GM18858 (cell line): Measurements from ENCODE around the gene PHLDB2.

ENCODE experiments used
- ATAC-seq: cut with Tn5 transposase; IDR thresholded peaks from one replicate; pipeline ENCODE4 v1.9.1; 2021; ENCODE audit not compliant: unreplicated experiment

Gene PHLDB2

GRCh38 chr3:111848778-111849177 is 10.3 kb upstream of the PHLDB2 start:
- ATAC-seq: no peak

GRCh38 chr3:111850537-111850936 is 8.5 kb upstream of the PHLDB2 start:
- no peak for ATAC-seq

- no peak for ATAC-seq
Observed at GRCh38 chr3:111851511-111851954, 7.5 kb upstream of the PHLDB2 start.

- ATAC-seq: no peak
Observed at GRCh38 chr3:111852540-111852939, 6.5 kb upstream of the PHLDB2 start.

DNA sequence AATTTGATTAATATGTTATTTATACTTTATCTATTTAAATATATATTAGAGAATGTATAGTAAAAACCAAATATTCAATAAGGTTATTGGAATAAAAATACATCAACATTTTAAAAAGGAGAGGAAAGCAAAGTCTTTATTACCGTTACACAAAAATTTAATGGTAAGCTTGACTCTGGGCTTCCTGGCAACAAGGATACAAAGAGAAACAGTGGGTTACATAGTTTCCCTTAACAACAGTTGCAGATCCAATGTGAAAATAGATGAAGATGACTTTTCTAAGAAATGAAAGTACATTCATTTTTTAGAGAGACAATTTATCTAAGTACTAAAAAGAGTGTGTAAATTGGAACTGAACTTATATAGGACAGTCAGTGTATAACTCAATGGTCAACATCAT is 6.0 kb upstream of the PHLDB2 start:
- no peak for ATAC-seq

- ATAC-seq: no peak
Observed at GRCh38 chr3:111854990-111855389, 4.1 kb upstream of the PHLDB2 start.

DNA sequence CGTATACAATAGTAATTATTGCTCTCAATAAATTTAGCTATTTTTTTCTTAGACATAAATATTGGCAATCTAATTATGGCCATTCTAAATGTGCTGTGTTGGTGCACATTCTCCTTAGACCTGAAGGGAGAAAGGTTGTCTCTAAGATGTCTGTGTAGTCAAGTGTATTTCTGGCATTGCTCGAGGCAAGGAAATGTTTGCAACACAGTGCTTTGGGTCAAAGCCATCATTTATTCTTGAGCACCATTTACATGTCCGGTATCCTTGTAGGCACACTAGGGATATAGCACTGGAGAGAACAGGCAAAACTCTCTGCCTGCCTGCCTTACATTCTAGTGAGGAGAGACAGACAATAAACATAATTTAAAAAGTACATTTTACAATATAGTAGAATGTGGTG is 2.6 kb upstream of the PHLDB2 start:
- no peak for ATAC-seq

- ATAC-seq: no peak
Observed at GRCh38 chr3:111857474-111857873, 1.6 kb upstream of the PHLDB2 start.

DNA sequence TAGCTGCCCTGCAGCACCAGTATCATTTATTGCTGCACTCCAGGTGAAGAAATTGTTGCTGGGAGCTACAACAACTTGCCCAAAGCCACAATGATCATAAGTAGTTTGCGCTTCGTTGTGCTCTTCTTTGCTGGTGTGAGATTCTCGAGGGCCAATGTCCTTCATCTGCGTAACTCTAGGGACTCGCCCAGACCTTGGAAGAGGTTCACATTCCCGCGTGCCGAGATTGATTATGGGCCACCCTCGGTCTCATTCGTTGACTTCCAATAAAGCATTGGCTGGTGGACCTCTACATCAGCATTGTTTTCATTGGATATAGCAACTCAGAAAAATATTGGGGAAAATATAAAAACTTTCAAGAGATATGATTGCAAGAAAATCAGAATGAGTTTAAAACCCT is 423 bp upstream of the PHLDB2 start:
- no peak for ATAC-seq

GRCh38 chr3:111859974-111860859 is 1.2 kb downstream of the PHLDB2 start:
- ATAC-seq: peak; percentile 90

DNA sequence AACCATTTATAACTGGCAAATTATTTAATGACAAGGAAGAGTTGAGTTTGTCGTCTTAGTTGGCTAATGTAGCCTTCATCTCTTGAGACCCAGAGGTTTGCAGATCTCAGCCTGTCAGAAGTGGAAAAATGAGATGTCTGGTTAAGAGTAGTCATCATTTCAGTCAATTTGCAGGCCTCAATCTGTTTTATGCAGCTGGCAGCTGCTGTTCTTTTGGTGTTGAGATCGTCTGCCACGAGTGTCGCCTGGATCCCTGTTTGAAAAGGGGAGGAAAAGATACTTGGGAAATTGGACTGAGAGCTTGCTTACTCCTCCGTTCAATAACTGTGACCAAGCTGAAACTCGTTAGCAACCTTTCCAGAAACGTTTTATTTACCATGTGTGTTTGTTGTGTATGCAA is 2.3 kb downstream of the PHLDB2 start:
- ATAC-seq: no peak

- no peak for ATAC-seq
Observed at GRCh38 chr3:111862415-111862814, 3.4 kb downstream of the PHLDB2 start.

DNA sequence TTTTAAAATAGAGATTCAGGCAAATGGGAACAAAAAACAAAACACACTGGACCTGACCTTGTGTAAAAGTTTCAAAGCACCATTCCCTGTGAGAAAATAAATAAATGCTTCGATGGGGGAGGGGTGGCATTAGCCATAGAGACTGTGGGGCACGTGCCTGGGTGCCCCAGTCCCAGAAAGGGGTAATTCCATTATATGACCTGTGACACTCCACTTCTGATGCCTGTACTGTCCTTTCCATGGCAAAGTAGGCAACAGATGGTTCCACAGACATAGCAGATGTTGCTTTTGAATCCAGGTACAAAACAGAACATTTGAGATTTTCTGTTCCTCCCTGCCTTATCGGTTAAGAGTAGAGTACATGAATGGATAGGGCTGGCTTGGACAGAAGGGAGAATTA is 3.9 kb downstream of the PHLDB2 start:
- ATAC-seq: no peak

- ATAC-seq: no peak
Observed at GRCh38 chr3:111863942-111864694, 5.1 kb downstream of the PHLDB2 start.

- ATAC-seq: no peak
Observed at GRCh38 chr3:111864821-111865656, 6.0 kb downstream of the PHLDB2 start.

GRCh38 chr3:111867889-111868426 is 8.9 kb downstream of the PHLDB2 start:
- ATAC-seq: no peak

DNA sequence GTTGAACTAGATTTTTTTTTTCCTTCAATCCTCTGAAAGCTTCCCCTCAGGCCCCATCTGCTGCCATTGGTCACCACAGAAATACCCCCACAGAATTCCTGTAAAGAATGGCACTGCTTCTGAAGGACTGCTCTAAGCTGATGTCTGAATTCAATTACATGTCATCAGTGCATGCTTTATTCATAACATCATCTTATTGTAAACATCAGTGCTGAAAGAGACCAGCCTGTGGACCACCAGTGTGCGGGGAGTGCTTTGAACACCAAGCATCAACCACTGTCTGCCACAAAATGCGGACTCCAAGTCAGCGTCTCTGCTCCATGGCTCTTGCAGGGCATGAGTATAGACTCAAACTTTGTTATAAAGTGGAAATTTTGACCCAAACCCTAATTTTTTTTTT is 11.6 kb downstream of the PHLDB2 start:
- no peak for ATAC-seq

- no peak for ATAC-seq
Observed at GRCh38 chr3:111871809-111872623, 13.0 kb downstream of the PHLDB2 start.

DNA sequence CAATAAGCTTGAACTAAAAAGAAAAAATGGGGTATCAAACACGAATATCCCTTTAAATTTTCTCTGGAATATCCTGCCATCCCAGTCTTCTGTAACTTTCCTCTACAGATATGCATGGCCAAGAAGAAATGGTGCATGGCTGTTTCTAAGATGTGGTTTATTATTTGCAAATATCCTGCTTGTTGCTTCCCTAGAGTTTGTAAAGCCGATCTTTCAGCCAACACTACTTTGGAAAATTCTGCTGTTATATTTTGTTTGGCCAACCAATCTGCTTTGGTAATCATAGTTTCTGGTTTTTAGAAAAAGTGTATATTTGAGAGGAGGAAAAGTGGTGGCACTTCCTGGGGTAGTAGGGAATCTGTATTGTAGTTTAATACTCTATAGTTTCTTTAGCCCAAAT is 13.9 kb downstream of the PHLDB2 start:
- no peak for ATAC-seq

GRCh38 chr3:111874177-111874820 is 15.2 kb downstream of the PHLDB2 start:
- no peak for ATAC-seq
